Naive thymus-derived CD8-positive, alpha-beta T cell (primary cell): ENCODE results near the gene ITGA1. TPM values are rescaled to one million over a fixed set of nuclear protein-coding genes. Genes with fewer than 3 reads are reported as not detected.

Experiments used
- ATAC-seq, 2 donors: fragments of 150-1000 bp; cut with Tn5 transposase in 1 of 2; sonication (Bioruptor Pico), chemical (Tn5 transposase) in 1 of 2; 1 replicate in 1 of 2; 2 replicates in 1 of 2; pipeline ENCODE4 v1.10.0; 2021; ENCODE audit warnings: mild to moderate bottlenecking in 2 of 2, moderate library complexity in 2 of 2
- POLR2A ChIA-PET: fragments of 350-600 bp; sonication (Branson Sonifier 250); formaldehyde crosslinking; loops from one replicate; lab custom pipeline; 2021; ENCODE audit warnings: antibody characterized with exemption; lab: Charles Lee
- DNase-seq, 10 donors: peaks; one replicate each; pipeline versions ENCODE4 v3.0.0 to v3.0.0-alpha.2; 2020 to 2022
- H3K27ac Mint-ChIP-seq, 10 donors: one replicate each; pipeline ENCODE4 v1.8.0; 2020 to 2022; ENCODE audit warnings: mild to moderate bottlenecking in 10 of 10, mixed read lengths in 10 of 10, moderate library complexity in 4 of 10, inconsistent platforms in 1 of 10
- H3K27me3 Mint-ChIP-seq, 5 donors: one replicate each; pipeline ENCODE4 v1.8.0; 2021 to 2022; ENCODE audit warnings: mixed read lengths in 5 of 5
- H3K36me3 Mint-ChIP-seq, 3 donors: one replicate each; pipeline ENCODE4 v1.8.0; 2020 to 2022; ENCODE audit warnings: mixed read lengths in 3 of 3, mild to moderate bottlenecking in 2 of 3, inconsistent platforms in 1 of 3
- H3K4me1 Mint-ChIP-seq, 4 donors: one replicate each; pipeline ENCODE4 v1.8.0; 2021 to 2022; ENCODE audit warnings: mixed read lengths in 4 of 4
- H3K4me3 Mint-ChIP-seq, 10 donors: one replicate each; pipeline ENCODE4 v1.8.0; 2020 to 2022; ENCODE audit warnings: mild to moderate bottlenecking in 10 of 10, mixed read lengths in 10 of 10, moderate library complexity in 6 of 10, inconsistent platforms in 1 of 10
- H3K9me3 Mint-ChIP-seq, 9 donors: one replicate each; pipeline ENCODE4 v1.8.0; 2020 to 2022; ENCODE audit warnings: mixed read lengths in 9 of 9, mild to moderate bottlenecking in 3 of 9, inconsistent platforms in 1 of 9, moderate library complexity in 1 of 9
- polyA plus RNA-seq, 3 donors: library from polyadenylated mRNA; unstranded; fragments of 300-500 nt; fragmentation: Illumina TruSeq; gene quantifications; one replicate each; pipeline ENCODE4 v1.2.3, GENCODE V29; 2021
- total RNA-seq, 8 experiments: library from RNA in 2 of 8; stranded (reverse) in 2 of 8; gene quantifications; one replicate each; pipeline ENCODE4 v1.2.3 and lab custom pipeline; 2021 to 2026

Gene ITGA1
- total and polyA plus RNA-seq, 5 experiments from 2014 or later, result 0.27 to 4.6 (median 1.1) TPM

DNA sequence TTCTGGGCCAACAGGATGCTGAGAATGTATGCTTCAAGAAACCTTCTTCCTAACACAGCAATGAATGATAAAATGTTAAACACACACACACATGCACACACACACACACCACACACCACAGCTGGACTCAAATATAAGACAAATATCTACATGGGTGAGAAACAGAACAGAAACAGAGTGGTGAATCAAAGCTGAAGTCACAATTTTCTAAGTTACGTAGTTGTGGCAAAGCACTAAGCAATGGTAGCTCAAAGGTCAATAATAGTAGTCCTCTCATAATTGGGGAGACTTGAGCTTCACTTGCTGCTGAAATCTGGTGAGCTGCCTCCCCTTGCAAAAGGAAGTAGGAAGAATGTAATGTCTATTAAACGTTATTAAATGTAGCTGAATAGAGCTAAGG is 33.7 kb upstream of the ITGA1 start:
- DNase-seq (no peak), ATAC-seq (no peak)
- H3K27me3 Mint-ChIP-seq, result no peaks in the 10 kb centered on the region
- POLR2A ChIA-PET, result interaction anchor here (1.7 kb wide), 1 partner anchor 9 kb away, joined by 5 read pairs; no protein-coding TSS in a partner anchor
- peaks cover 0 to 6% (median 3%) of the 10 kb centered on the region in 4 donors for H3K4me1 Mint-ChIP-seq
- H3K36me3 Mint-ChIP-seq, result no peaks in the 10 kb centered on the region
- no peak overlapping the region for H3K4me3 Mint-ChIP-seq
- H3K27ac Mint-ChIP-seq, result no peak overlapping the region
- peaks cover 0 to 2% (median 0%) of the 10 kb centered on the region in 9 donors for H3K9me3 Mint-ChIP-seq

DNA sequence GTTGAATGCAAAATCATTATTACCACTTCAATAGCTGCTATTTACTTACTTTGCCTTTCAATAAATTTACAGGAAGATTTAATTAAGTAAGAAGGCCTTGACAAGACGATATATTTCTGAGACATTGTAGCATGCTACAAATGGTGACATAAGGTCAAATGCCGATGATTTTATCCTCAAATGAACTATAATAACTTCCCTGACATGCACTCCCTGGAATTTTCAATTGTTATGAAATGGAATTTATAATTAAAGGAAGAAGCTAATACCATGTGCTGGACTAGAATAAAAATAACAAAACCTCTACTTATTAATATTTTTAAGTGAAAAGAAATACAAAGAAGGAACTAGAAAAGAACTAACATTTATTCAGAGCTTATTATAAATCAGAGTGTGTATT is 30.2 kb upstream of the ITGA1 start:
- POLR2A ChIA-PET, result interaction anchor here (0.6 to 1.4 kb wide), 2 partner anchors 11 to 280 kb away, joined by 3 read pairs; no protein-coding TSS in a partner anchor
- peak overlapping the region in 2 of 10 donors; percentile 31 to 87 for H3K27ac Mint-ChIP-seq
- H3K4me1 Mint-ChIP-seq, result peaks cover 0 to 6% (median 2%) of the 10 kb centered on the region in 4 donors
- H3K36me3 Mint-ChIP-seq, result no peaks in the 10 kb centered on the region
- DNase-seq, result no peak
- H3K27me3 Mint-ChIP-seq, result no peaks in the 10 kb centered on the region
- peaks cover 0 to 2% (median 0%) of the 10 kb centered on the region in 9 donors for H3K9me3 Mint-ChIP-seq
- H3K4me3 Mint-ChIP-seq, result no peak overlapping the region
- ATAC-seq, result no peak

DNA sequence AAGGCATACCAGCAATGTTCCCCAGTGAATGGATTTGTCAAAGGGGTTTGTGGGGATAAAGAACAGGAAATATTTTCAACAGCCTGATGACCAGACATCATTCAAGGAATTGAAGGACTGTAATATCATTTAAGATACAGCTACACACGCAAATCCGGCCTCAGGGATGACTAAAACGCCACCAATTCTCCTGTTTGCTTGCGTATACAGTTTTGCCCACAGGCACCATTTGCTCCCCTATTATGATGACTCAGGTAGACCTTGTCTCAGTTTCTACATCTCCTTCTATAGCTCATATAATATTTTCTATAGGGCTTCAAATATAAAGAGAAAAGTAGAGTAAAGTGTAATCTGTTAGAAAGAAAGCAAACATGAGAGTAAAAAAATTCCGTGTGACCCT is 29.7 kb upstream of the ITGA1 start:
- Mint-ChIP-seq H3K27ac (no peak overlapping the region), H3K27me3 (no peaks in the 10 kb centered on the region), H3K4me1 (peaks cover 0 to 6% (median 2%) of the 10 kb centered on the region in 4 donors), H3K36me3 (no peaks in the 10 kb centered on the region), H3K9me3 (peaks cover 0 to 2% (median 0%) of the 10 kb centered on the region in 9 donors), H3K4me3 (no peak overlapping the region)
- POLR2A ChIA-PET, result interaction anchor here (1.4 kb wide), 1 partner anchor 10 kb away, joined by 3 read pairs; no protein-coding TSS in a partner anchor
- ATAC-seq, result no peak
- DNase-seq, result no peak

DNA sequence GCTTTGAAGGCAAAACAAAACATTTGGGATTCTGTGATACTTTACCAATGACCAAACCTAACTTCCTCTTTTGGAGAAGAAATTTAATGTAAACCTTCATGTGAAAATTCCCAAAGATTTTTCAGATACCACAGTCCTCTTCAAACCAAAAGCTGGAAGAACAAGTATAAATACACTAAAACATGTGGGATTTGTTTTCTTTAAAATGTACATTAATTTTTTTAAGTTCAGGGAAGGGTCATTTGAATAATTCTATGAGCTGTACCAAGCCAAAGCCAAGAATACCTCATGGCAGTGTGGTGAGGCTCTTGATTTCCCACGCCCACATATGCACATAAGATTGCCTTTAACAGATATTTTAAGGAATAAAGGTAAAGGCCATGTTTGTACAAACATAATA is 28.4 kb upstream of the ITGA1 start:
- Mint-ChIP-seq H3K27me3 (no peaks in the 10 kb centered on the region), H3K9me3 (no peaks in the 10 kb centered on the region), H3K4me1 (peaks cover 0 to 6% (median 1%) of the 10 kb centered on the region in 4 donors), H3K36me3 (no peaks in the 10 kb centered on the region), H3K4me3 (no peak overlapping the region), H3K27ac (no peak overlapping the region)
- POLR2A ChIA-PET, result interaction anchor here (0.8 kb wide), 1 partner anchor 42 kb away, joined by 4 read pairs; no protein-coding TSS in a partner anchor
- no peak for DNase-seq
- no peak for ATAC-seq

DNA sequence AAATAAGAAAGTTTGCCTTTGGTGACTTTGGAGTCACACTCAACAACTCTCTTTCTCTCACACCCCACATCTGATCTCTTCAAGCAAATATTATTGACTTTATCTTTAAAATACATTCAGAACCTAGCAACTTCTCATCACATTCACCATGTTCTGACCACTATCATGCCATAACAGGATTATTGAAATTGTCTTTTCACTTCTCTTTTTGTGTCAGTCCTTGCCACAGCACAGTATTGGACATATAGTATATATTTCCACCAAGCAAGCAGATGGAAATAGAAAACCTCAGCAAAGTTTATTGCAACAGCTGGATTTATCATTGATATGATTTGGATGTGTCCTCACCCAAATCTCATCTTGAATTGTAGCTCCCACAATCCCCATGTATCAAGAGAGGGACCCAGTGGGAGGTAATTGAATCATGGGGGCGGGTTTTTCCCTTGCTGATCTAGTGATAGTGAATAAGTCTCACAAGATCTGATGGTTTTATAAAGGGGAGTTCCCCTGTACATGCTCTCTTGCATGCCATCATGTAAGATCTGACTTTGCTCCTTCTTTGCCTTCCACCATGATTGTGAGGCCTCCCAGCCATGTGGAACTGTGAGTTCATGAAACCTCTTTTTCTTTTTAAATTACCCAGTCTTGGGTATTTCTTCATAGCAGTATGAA is 26.9 kb upstream of the ITGA1 start:
- Mint-ChIP-seq H3K36me3 (no peaks in the 10 kb centered on the region), H3K4me3 (no peak overlapping the region), H3K9me3 (no peaks in the 10 kb centered on the region), H3K27ac (no peak overlapping the region), H3K27me3 (no peaks in the 10 kb centered on the region), H3K4me1 (peaks cover 0 to 6% (median 1%) of the 10 kb centered on the region in 4 donors)
- ATAC-seq, result no peak
- POLR2A ChIA-PET, result interaction anchor here (0.6 kb wide), 1 partner anchor 52 kb away, joined by 8 read pairs; no protein-coding TSS in a partner anchor
- DNase-seq, result no peak

DNA sequence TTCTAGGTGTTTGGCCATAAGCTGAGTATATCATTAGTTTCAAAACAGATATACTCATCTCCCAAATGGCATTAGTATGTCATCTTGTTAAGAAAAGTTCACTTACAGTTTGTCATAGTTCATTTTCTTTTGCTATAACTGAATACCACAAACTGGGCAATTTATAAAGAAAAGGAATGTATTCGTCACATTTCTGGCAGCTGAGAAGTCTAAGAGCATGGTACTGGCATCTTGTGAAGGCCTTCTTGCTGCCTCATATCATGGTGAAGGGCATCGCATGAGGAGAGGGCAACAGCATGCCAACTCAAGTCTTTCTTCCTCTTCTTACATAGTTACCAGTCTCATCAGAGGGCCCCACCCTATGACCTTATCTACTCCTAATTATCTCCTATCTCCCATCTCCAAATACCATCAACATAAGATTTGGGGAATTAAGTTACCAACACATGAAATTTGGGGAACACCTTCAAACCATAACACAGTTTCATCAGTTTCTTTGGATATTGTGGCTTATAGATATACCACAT is 20.4 kb upstream of the ITGA1 start:
- Mint-ChIP-seq H3K9me3 (no peaks in the 10 kb centered on the region), H3K36me3 (no peaks in the 10 kb centered on the region), H3K27me3 (no peaks in the 10 kb centered on the region), H3K27ac (no peak overlapping the region), H3K4me1 (peaks cover 6 to 10% (median 10%) of the 10 kb centered on the region in 4 donors), H3K4me3 (no peak overlapping the region)
- no peak for DNase-seq
- POLR2A ChIA-PET, result interaction anchor here (0.6 to 1.3 kb wide), 2 partner anchors 13 to 24 kb away, joined by 3 read pairs; no protein-coding TSS in a partner anchor
- ATAC-seq, result no peak

DNA sequence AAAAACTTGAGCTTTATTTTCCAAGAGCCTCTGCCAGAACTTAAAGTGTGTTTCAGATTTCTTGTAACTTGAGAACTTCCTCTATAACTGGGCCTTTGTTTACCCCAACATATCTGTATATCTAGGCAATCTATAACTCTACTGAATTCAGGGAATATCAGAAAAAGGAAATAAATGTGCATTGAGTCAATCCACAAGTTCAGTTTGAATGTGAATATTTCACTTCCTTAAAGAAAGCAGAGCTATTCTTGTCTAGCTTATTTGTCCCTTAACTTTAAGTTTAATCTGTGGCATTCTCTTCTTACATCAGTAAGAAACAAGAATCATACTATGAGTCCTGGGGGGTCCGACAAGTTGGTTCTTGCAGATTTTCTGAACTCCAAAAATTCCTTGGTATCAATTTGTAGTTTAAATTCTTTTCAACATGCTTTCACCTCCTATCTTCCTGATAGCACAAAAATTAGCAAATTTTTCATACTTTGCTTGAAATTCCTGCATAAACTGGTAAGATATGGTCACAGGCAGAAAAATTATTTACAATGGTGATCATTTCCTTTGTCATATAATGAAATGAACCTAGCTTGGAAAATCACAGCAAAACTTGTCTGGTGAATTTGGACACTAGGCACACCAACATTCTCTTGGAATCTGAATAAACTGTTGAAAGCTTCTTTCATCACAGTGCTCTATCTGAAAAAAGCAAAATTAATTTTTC is 19.8 kb upstream of the ITGA1 start:
- Mint-ChIP-seq H3K36me3 (no peaks in the 10 kb centered on the region), H3K4me1 (peaks cover 8 to 17% (median 16%) of the 10 kb centered on the region in 4 donors), H3K9me3 (no peaks in the 10 kb centered on the region), H3K4me3 (no peak overlapping the region), H3K27ac (no peak overlapping the region), H3K27me3 (no peaks in the 10 kb centered on the region)
- ATAC-seq (no peak), DNase-seq (no peak)
- POLR2A ChIA-PET, result interaction anchor here (1.1 to 1.3 kb wide), 2 partner anchors 10 to 25 kb away, joined by 3 read pairs; no protein-coding TSS in a partner anchor

DNA sequence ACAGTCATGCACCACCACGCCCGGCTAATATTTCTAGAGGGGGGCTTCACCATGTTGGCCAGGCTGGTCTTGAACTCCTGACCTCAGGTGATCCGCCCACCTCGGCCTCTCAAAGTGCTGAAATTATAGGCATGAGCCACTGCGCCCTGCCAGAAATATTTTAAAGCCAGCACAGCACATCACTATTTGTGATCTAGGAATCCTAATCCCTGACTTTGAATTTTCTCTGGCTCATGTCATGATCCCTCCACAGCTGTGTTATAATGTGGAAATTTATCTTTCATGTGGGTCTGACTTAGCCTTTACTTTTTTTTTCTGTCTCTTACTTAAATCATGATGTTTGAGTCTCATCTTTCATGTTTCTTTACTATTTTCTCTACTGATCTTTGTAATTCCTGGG is 18.7 kb upstream of the ITGA1 start:
- Mint-ChIP-seq H3K9me3 (no peaks in the 10 kb centered on the region), H3K4me1 (peaks cover 10 to 25% (median 22%) of the 10 kb centered on the region in 4 donors), H3K27ac (no peak overlapping the region), H3K27me3 (no peaks in the 10 kb centered on the region), H3K36me3 (no peaks in the 10 kb centered on the region), H3K4me3 (no peak overlapping the region)
- ATAC-seq, result no peak
- POLR2A ChIA-PET, result interaction anchor here (1.1 kb wide), 1 partner anchor 11 kb away, joined by 3 read pairs; no protein-coding TSS in a partner anchor
- DNase-seq, result no peak

DNA sequence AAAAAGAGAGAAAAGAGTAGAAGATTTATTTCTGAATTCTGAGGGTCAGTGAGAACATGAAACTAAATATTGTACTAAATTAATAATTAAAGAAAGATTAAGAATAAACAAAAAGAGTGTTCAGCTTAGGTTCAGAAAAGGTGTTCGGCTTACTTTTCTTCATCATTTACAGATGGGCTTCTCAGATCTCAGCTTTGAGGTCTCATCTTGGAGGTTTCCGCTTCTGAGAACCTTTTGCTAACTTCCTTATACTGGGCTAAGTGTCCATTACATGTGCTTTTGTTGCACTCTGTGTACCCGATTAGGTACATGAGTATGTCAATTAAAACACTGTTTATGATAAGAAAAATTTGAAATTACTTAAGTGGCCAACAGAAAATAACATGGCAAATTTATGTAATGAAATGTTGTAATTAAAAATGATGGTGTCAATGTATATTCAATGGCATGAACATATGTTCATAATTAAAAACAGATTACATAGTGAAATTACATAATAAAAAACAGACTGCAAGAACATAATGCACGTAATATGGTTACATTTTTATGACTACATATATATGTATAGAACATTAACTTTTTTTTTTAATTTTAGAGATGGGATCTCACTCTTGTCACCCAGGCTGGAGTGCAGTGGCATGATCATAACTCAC is 17.3 kb upstream of the ITGA1 start:
- POLR2A ChIA-PET, result no interaction called here
- no peak overlapping the region for H3K4me3 Mint-ChIP-seq
- H3K27me3 Mint-ChIP-seq, result no peaks in the 10 kb centered on the region
- peak overlapping the region in 2 of 10 donors; percentile 22 to 39 for H3K27ac Mint-ChIP-seq
- DNase-seq (no peak), ATAC-seq (no peak)
- no peaks in the 10 kb centered on the region for H3K36me3 Mint-ChIP-seq
- no peaks in the 10 kb centered on the region for H3K9me3 Mint-ChIP-seq
- H3K4me1 Mint-ChIP-seq, result peaks cover 13 to 34% (median 28%) of the 10 kb centered on the region in 4 donors

DNA sequence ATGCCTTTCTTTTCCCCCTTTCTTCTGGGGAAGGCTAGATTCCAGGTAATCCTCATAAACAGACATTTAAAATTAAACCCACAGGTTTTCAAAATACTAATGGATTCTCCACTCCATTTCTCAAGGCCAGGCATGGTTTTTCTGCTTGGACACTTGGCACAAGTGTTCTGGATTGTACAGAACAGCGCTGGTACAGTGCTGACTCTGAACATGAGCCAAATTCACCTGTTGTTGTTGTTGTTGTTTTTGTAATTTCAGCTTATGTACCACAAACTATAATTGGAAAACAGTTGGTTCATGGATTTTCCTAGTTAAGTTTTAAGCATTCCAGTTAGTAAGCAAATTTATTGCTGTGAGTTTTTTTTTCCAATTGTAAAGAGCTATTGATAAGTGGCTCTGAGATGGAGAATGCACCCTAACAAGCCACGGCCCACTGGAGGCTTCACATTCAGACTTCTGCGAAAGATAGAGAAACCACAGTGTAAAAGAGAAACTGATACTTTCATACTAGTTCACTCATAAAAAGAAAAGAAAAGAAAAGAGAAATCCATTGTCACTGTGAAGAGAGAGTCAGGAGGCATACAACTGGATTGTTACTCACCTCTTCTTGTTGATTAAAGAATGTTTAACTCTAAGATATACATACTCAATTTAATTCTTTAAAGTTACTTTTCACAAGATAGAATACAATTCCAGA is 16.2 kb upstream of the ITGA1 start:
- H3K4me3 Mint-ChIP-seq, result peak overlapping the region in 7 of 10 donors; percentile 24 to 64 (median 55)
- POLR2A ChIA-PET, result no interaction called here
- H3K27me3 Mint-ChIP-seq, result no peaks in the 10 kb centered on the region
- ATAC-seq (peak; percentile 55 to 59), DNase-seq (peak in 3 of 10 donors; percentile 13 to 22 (median 21))
- H3K27ac Mint-ChIP-seq, result peak overlapping the region in 9 of 10 donors; percentile 21 to 85 (median 65)
- peaks cover 20 to 45% (median 39%) of the 10 kb centered on the region in 4 donors for H3K4me1 Mint-ChIP-seq
- H3K36me3 Mint-ChIP-seq, result no peaks in the 10 kb centered on the region
- peaks cover 0 to 8% (median 0%) of the 10 kb centered on the region in 9 donors for H3K9me3 Mint-ChIP-seq

DNA sequence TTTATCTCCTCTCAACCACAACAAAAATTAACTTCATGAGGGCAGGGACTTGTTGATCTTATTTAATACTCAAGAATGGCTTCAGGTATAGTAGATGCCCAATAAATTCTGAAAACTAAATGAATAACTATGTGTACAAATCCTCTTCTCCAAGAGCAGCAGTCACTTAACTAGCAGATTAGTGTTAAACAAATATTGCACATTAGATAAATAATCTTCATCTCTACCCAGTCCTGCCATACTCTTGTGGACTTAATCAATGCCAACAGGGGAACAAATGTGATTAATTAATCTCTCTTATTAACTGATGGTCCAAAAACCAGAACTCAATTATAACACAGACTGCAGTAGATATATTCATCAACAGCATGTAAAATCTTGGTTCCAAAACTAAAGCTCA is 15.0 kb upstream of the ITGA1 start:
- Mint-ChIP-seq H3K36me3 (no peaks in the 10 kb centered on the region), H3K9me3 (peaks cover 0 to 9% (median 0%) of the 10 kb centered on the region in 9 donors), H3K4me3 (peak overlapping the region in 1 of 10 donors; percentile 5), H3K27ac (peak overlapping the region in 2 of 10 donors; percentile 73 to 84), H3K4me1 (peaks cover 20 to 46% (median 40%) of the 10 kb centered on the region in 4 donors), H3K27me3 (no peaks in the 10 kb centered on the region)
- ATAC-seq (no peak), DNase-seq (no peak)
- POLR2A ChIA-PET, result no interaction called here

DNA sequence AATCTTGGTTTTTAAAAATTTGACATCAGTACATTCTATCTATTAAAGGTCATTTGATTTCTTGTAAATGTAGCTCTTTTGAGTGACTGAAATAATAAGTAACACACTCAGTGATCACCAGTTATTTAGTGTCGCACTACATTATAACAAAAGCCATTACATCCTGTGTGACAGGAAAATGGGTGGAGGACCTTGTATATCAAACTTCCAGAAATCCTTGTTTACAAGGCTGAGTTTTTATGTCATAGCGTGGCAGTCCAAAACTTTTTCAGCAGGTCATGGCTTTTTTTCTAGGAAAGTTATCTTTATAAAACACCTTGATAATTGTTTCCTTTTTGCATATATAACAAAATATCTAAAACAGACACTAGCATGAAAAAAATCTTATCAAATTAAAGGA is 14.4 kb upstream of the ITGA1 start:
- POLR2A ChIA-PET, result no interaction called here
- ATAC-seq, result no peak
- Mint-ChIP-seq H3K27ac (peak overlapping the region in 2 of 10 donors; percentile 73 to 84), H3K27me3 (no peaks in the 10 kb centered on the region), H3K4me3 (peak overlapping the region in 1 of 10 donors; percentile 8), H3K4me1 (peaks cover 20 to 46% (median 40%) of the 10 kb centered on the region in 4 donors), H3K9me3 (peaks cover 0 to 9% (median 0%) of the 10 kb centered on the region in 9 donors), H3K36me3 (no peaks in the 10 kb centered on the region)
- DNase-seq, result no peak
